Left kidney (tissue), 2 donors: ENCODE measurements around the gene SYT1. TPM values are rescaled to one million over a fixed set of nuclear protein-coding genes. Genes with fewer than 3 reads are reported as not detected.

Experiments
- DNase-seq: peaks from one replicate; pipeline ENCODE4 v3.0.0-alpha.2; 2013
- polyA plus RNA-seq: library from polyadenylated mRNA; unstranded; fragments of 120-200 nt; gene quantifications from one replicate; pipeline ENCODE4 v1.2.1, GENCODE V29; 2013; ENCODE audit not compliant: insufficient read length

The SYT1 gene
- polyA plus RNA-seq, 1 donor: 21.7 TPM

GRCh38 chr12:79439175-79439825 is 574.7 kb downstream of the SYT1 start:
- DNase-seq: no peak

GRCh38 chr12:79441534-79441933 is 577.0 kb downstream of the SYT1 start:
- no peak for DNase-seq

- DNase-seq: no peak
These were observed 577.8 kb downstream of the SYT1 start for GRCh38 chr12:79442396-79442795.

GRCh38 chr12:79444089-79444488 is 579.5 kb downstream of the SYT1 start:
- no peak for DNase-seq

- DNase-seq: no peak
These were observed 584.2 kb downstream of the SYT1 start for GRCh38 chr12:79448816-79449215.

- DNase-seq: no peak
These were observed 586.8 kb downstream of the SYT1 start for GRCh38 chr12:79451365-79451764.

GRCh38 chr12:79451978-79452377 is 587.4 kb downstream of the SYT1 start:
- no peak for DNase-seq

- DNase-seq: no peak
These were observed 588.3 kb downstream of the SYT1 start for GRCh38 chr12:79452906-79453305.

- no peak for DNase-seq
These were observed 589.2 kb downstream of the SYT1 start for GRCh38 chr12:79453820-79454219.

GRCh38 chr12:79454338-79454843 is 589.8 kb downstream of the SYT1 start:
- peak; percentile 82 for DNase-seq

GRCh38 chr12:79455286-79455685 is 590.7 kb downstream of the SYT1 start:
- DNase-seq: no peak

GRCh38 chr12:79482323-79482722 is 617.7 kb downstream of the SYT1 start:
- no peak for DNase-seq

GRCh38 chr12:79482921-79483320 is 618.3 kb downstream of the SYT1 start:
- DNase-seq: no peak

GRCh38 chr12:79486154-79486553 is 621.6 kb downstream of the SYT1 start:
- no peak for DNase-seq

GRCh38 chr12:79487386-79488110 is 623.0 kb downstream of the SYT1 start:
- DNase-seq: no peak
